Measurements from ENCODE around the gene ZNF593.

The ZNF593 gene

DNA sequence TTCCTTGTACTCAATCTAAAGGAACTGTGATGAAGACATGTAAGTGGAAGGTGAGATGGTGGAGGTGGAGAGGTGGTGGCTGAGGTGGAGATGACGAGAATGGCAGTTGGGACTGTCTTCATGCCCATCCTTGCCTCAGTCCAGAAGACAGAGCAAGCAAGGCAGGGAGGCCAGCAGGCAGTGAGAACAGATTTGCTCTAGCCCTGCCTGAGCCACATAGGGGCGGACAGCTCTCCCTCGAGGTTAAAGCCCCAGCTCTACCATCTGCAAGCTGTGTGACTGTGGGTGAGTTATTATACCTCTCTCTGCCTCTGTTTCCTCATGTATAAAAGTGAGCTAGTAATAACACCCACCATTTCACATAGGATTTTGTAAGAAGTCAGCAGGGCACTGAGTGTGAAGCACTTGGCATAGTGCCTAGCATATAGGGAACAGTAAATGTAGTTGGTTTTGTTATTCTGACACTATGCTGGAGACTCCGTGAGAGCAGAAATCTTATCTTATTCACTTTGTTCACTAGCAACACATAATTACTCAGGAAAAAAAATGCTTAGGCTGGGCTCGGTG lies 15.7 kb upstream of the ZNF593 start:
- H3K4me3 ChIP-seq (ENCODE audit: low read depth in 1 of 2, low read length in 2 of 2), result no peak overlapping the region
- no peak overlapping the region for H3K27ac ChIP-seq (ENCODE audit: low read depth, low read length)
- no peaks in the 10 kb centered on the region for H3K36me3 ChIP-seq (ENCODE audit: control insufficient read depth in 1 of 2, insufficient read depth in 2 of 2, low read length in 2 of 2)

DNA sequence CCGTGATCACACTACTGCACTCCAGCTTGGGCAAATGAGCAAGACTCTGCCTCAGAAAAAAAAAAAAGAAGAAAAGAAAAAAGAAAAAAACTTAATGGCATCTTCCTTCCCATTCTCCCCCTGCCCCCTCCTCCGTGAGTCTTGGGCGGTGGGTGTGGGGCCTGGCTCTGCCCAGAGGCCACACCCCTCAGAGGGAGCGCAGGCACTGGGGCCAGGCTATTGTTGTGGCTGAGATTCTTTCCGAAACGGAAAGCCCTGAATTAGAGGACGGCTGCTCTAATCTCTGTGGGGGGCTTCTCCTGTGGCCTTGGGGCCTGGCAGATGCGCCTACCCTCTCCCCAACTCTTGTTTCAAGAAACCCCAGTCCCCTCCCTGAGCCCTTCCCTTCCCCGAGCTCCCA lies 15.0 kb upstream of the ZNF593 start:
- no peak overlapping the region for H3K4me3 ChIP-seq (ENCODE audit: low read depth in 1 of 2, low read length in 2 of 2)

More for the DNA sequence above, 15.7 kb upstream of the ZNF593 start:
- H3K27me3 ChIP-seq (ENCODE audit: control insufficient read depth in 1 of 2, insufficient read depth in 2 of 2, low read length in 2 of 2), result peaks cover 24 to 25% of the 10 kb centered on the region in 2 donors
- no peak overlapping the region for H3K9ac ChIP-seq (ENCODE audit: low read depth in 1 of 2, low read length in 2 of 2)
- H3K4me1 ChIP-seq (ENCODE audit: control insufficient read depth in 1 of 2, insufficient read depth in 2 of 2, low read length in 2 of 2), result no peaks in the 10 kb centered on the region
- no peaks in the 10 kb centered on the region for H3K9me3 ChIP-seq (ENCODE audit: control insufficient read depth in 1 of 2, low read length in 2 of 2)

DNA sequence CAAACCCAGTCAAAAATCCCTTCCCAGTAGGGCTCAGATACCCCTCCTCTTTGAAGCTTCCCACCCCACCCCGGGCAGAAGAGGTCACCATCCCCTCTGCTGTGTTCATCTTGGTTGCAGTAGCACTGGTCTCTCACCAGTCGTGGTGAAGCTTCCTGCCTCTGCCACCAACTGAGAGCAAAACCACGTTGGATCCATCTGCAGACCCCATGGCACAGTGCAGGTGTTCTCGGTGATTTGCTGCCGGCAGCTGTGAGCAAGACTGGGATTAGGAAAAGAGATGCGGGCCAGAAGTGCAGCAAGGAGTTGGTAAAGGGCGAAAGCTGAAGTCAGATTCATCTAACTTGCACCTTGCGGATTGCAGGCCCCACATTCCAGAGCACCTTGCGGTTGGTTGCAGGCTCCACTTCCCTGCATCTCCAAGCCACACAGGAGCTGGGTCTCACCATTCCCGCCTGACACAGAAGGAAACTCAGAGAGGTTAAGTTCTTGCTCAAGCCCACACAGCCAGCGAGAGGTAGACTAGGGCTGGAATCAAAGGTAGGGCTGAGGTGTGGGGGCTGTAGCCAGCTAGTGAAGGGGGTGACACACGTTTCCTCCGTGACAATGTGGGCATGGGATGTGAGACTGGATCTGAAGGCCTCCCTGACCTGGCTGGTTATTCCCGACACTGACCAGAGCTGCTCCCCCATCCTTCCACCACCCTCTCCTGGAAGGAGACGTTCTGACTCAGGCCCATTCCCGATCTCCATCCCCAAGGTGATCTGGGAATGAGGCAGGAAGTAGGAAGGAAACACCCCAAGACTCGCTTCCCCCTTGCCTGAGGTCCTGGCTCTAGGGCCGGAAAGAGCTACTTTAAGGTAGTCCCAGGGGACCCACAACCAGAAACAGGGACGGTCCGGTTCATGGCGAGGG lies 14.1 kb upstream of the ZNF593 start:
- Histone ChIP-seq H3K27me3 (ENCODE audit: control insufficient read depth in 1 of 2, insufficient read depth in 2 of 2, low read length in 2 of 2) (peaks cover 24 to 30% of the 10 kb centered on the region in 2 donors), H3K9ac (ENCODE audit: low read depth in 1 of 2, low read length in 2 of 2) (no peak overlapping the region), H3K27ac (ENCODE audit: low read depth, low read length) (no peak overlapping the region), H3K4me1 (ENCODE audit: control insufficient read depth in 1 of 2, insufficient read depth in 2 of 2, low read length in 2 of 2) (no peaks in the 10 kb centered on the region), H3K9me3 (ENCODE audit: control insufficient read depth in 1 of 2, low read length in 2 of 2) (no peaks in the 10 kb centered on the region), H3K4me3 (ENCODE audit: low read depth in 1 of 2, low read length in 2 of 2) (no peak overlapping the region), H3K36me3 (ENCODE audit: control insufficient read depth in 1 of 2, insufficient read depth in 2 of 2, low read length in 2 of 2) (no peaks in the 10 kb centered on the region)

More for the DNA sequence above, 15.0 kb upstream of the ZNF593 start:
- H3K36me3 ChIP-seq (ENCODE audit: control insufficient read depth in 1 of 2, insufficient read depth in 2 of 2, low read length in 2 of 2), result no peaks in the 10 kb centered on the region
- no peaks in the 10 kb centered on the region for H3K4me1 ChIP-seq (ENCODE audit: control insufficient read depth in 1 of 2, insufficient read depth in 2 of 2, low read length in 2 of 2)
- H3K9me3 ChIP-seq (ENCODE audit: control insufficient read depth in 1 of 2, low read length in 2 of 2), result no peaks in the 10 kb centered on the region
- no peak overlapping the region for H3K27ac ChIP-seq (ENCODE audit: low read depth, low read length)
- H3K27me3 ChIP-seq (ENCODE audit: control insufficient read depth in 1 of 2, insufficient read depth in 2 of 2, low read length in 2 of 2), result peaks cover 24 to 30% of the 10 kb centered on the region in 2 donors
- no peak overlapping the region for H3K9ac ChIP-seq (ENCODE audit: low read depth in 1 of 2, low read length in 2 of 2)

DNA sequence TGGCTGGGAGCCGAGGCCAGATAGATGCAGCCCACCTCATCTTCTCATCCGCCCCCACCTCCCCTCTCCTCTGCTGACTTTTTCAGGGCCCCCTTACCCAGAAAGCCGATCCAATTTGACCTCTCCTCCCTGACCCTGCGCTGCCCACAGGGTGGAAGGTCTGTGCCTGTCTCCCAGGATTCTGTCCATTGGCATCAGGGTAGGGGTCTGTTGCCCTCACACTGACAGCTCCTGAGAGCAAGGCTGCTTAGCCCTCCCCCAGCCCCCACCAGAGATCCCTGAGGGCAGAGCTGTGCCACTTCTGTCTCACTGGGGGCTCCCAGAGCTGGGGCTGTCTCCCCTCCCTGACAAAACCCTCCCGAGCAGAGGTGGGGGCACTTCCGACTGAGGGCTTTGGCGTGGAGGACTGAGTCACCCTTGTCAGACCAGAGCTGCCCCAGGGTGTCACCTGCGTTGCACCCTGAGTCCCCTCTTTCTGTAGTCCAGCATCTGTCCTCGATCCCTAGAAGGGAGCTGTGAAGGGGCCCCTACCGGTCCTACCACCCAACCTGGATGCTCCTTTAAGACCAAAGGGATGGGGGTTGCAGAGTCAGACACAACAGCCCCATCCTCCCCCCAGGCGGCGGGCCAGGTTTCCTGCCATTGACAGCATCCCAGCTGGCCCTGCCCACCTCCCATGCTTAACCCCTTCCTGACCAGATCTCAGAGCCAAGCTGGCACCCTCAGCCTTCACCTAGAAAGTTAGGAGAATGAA lies 13.2 kb upstream of the ZNF593 start:
- Histone ChIP-seq H3K36me3 (ENCODE audit: control insufficient read depth in 1 of 2, insufficient read depth in 2 of 2, low read length in 2 of 2) (no peaks in the 10 kb centered on the region), H3K27ac (ENCODE audit: low read depth, low read length) (no peak overlapping the region), H3K4me3 (ENCODE audit: low read depth in 1 of 2, low read length in 2 of 2) (no peak overlapping the region), H3K9me3 (ENCODE audit: control insufficient read depth in 1 of 2, low read length in 2 of 2) (no peaks in the 10 kb centered on the region), H3K9ac (ENCODE audit: low read depth in 1 of 2, low read length in 2 of 2) (no peak overlapping the region), H3K4me1 (ENCODE audit: control insufficient read depth in 1 of 2, insufficient read depth in 2 of 2, low read length in 2 of 2) (peaks cover 5 to 7% of the 10 kb centered on the region in 2 donors), H3K27me3 (ENCODE audit: control insufficient read depth in 1 of 2, insufficient read depth in 2 of 2, low read length in 2 of 2) (peaks cover 27 to 38% of the 10 kb centered on the region in 2 donors)

DNA sequence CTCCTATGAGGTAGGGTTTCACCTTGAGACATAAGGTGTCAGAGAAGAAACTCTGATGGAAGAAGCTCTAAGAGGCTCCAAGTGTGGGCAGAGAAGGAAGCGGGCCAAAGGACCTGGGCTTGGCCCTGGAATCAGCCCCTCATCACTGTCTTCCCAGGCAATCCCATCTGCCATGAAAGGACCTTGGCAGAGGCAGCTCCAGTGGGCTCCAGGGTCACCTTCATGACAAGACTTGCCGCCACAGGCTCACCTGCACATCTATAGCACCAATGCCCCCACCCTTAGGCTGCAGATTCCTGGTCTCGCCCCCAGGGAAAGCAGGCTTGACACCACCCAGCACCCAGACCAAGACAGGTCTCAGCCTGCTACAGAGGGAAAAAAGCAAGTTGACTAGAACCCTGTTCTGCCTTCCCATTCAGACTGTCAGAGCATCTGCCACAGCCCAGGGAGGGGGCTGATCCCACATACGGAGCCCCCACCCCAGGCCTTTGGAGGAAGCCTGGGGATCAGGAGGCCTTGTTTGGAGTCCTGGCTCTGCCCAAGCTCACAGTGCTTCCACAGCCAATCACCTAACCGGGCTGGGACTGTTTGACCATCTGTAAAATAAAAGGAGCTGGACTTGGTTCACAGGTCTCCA lies 11.3 kb upstream of the ZNF593 start:
- Histone ChIP-seq H3K9me3 (ENCODE audit: control insufficient read depth in 1 of 2, low read length in 2 of 2) (no peaks in the 10 kb centered on the region), H3K9ac (ENCODE audit: low read depth in 1 of 2, low read length in 2 of 2) (no peak overlapping the region), H3K4me3 (ENCODE audit: low read depth in 1 of 2, low read length in 2 of 2) (no peak overlapping the region), H3K36me3 (ENCODE audit: control insufficient read depth in 1 of 2, insufficient read depth in 2 of 2, low read length in 2 of 2) (no peaks in the 10 kb centered on the region), H3K4me1 (ENCODE audit: control insufficient read depth in 1 of 2, insufficient read depth in 2 of 2, low read length in 2 of 2) (peaks cover 6 to 8% of the 10 kb centered on the region in 2 donors), H3K27me3 (ENCODE audit: control insufficient read depth in 1 of 2, insufficient read depth in 2 of 2, low read length in 2 of 2) (peaks cover 35 to 46% of the 10 kb centered on the region in 2 donors), H3K27ac (ENCODE audit: low read depth, low read length) (no peak overlapping the region)

DNA sequence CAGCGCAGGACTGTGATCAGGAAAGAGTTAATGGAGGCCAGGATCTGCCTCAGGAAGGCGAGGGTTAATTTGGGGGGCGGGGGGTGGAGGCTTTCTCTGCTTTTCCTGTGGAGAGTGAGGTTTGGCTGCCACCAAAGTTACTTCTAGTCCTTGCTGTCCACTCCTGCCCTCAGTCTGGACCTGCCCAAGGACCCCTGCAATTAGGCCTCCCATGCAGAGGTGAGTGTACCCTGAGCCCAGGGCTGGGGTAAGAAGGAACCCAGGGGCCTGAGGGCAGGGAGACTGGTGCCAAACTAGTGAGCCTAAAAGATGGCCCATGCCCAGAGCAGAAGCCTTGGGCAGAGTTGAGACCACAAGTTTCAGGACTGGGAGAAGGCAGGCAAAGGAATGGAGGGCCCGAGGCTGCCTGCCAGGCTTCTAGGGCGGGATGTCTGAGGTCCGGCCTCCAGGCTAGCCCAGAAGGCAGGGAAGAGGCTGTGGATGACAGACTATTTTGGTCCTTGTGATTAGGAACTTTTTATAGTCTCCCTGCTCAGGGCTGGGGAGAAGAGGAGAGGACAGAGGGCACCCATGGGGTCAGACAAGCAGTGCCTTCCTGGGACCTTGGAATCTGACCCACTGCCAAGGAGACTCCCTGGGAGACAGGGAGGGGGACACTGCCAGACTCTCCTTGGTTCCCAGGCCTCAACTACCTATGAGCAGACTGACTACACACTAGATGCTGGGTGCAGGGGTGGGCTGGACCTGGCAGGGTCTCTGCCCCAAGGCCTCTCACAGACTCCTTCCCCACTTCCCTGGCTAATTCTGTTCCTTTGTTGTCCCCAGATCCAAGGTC lies 10.6 kb upstream of the ZNF593 start, which contains the start of gene FAM110D:
Gene FAM110D, plus strand, starts transcription at position 172 of the 835 bp plus-strand sequence. CDS start 2,213 bp downstream, outside the sequence.
- Histone ChIP-seq H3K4me1 (ENCODE audit: control insufficient read depth in 1 of 2, insufficient read depth in 2 of 2, low read length in 2 of 2) (peaks cover 8 to 10% of the 10 kb centered on the region in 2 donors), H3K9me3 (ENCODE audit: control insufficient read depth in 1 of 2, low read length in 2 of 2) (no peaks in the 10 kb centered on the region), H3K27ac (ENCODE audit: low read depth, low read length) (no peak within 1 kb of the TSS), H3K9ac (ENCODE audit: low read depth in 1 of 2, low read length in 2 of 2) (no peak within 1 kb of the TSS), H3K27me3 (ENCODE audit: control insufficient read depth in 1 of 2, insufficient read depth in 2 of 2, low read length in 2 of 2) (peaks cover 35 to 46% of the 10 kb centered on the region in 2 donors), H3K4me3 (ENCODE audit: low read depth in 1 of 2, low read length in 2 of 2) (peak within 1 kb of the TSS in 1 of 2 donors; percentile 32), H3K36me3 (ENCODE audit: control insufficient read depth in 1 of 2, insufficient read depth in 2 of 2, low read length in 2 of 2) (no peaks in the 10 kb centered on the region)

DNA sequence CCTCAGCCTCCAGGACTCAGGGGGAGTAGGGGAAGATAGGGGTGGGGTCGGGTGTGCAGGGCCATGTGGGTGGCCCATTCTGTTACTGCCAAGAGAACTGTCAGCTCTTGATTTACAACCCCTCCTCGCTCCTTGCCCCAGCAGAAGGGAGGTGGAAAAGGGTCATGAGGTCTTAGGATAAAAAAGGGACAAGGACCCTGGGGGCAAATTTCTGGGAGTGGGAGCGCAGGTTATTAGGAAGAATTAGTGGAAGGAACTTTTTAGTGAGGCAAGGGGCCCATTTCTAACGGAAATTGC lies 10.0 kb upstream of the ZNF593 start:
- H3K9ac ChIP-seq (ENCODE audit: low read depth in 1 of 2, low read length in 2 of 2), result no peak overlapping the region
- H3K27me3 ChIP-seq (ENCODE audit: control insufficient read depth in 1 of 2, insufficient read depth in 2 of 2, low read length in 2 of 2), result peaks cover 35 to 46% of the 10 kb centered on the region in 2 donors
- H3K4me3 ChIP-seq (ENCODE audit: low read depth in 1 of 2, low read length in 2 of 2), result no peak overlapping the region
- H3K9me3 ChIP-seq (ENCODE audit: control insufficient read depth in 1 of 2, low read length in 2 of 2), result no peaks in the 10 kb centered on the region
- H3K27ac ChIP-seq (ENCODE audit: low read depth, low read length), result no peak overlapping the region
- peaks cover 11 to 14% of the 10 kb centered on the region in 2 donors for H3K4me1 ChIP-seq (ENCODE audit: control insufficient read depth in 1 of 2, insufficient read depth in 2 of 2, low read length in 2 of 2)
- H3K36me3 ChIP-seq (ENCODE audit: control insufficient read depth in 1 of 2, insufficient read depth in 2 of 2, low read length in 2 of 2), result no peaks in the 10 kb centered on the region

DNA sequence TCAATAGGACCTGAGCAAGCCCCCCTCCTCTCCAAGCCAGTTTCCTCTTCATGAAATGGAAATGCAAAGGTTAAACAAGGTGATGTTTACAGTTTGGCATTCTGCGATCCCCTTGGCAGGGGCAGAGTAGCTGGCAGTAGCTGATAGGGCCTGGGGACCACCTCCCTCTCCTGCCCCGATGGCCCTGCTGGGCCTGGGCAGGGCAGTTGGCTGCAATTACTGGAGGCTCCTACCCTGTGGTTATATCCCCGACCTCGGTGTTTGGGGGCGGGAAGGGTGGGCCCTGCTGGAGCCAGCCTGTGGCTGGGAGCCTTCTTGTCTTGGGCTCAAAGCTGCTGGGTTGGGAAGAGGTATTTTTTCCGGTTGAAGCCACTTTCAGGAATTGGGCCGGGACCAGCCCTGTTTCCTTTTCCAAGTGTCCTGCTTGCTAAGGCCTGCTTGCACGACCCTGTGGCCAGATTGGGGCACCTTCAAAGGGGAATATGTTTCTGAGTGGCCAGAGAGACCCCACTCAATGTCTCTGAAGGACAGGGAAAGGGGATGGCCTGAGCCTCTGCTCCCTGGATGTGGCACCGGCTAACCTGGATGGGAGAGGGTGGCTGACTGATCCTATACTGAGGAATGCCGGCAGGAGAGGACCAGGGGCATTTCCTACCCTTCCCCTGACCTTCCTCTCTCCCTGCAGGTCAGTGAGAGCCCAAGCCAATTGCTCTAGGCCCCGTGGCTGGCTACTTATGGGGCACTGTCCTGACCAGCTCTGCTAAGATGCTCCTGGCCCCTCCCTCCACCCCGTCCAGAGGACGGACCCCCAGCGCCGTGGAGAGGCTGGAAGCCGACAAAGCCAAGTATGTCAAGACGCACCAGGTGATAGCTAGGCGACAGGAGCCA lies 8.9 kb upstream of the ZNF593 start:
- Histone ChIP-seq H3K4me1 (ENCODE audit: control insufficient read depth in 1 of 2, insufficient read depth in 2 of 2, low read length in 2 of 2) (peaks cover 12 to 14% of the 10 kb centered on the region in 2 donors), H3K4me3 (ENCODE audit: low read depth in 1 of 2, low read length in 2 of 2) (peak overlapping the region; percentile 54 to 61), H3K27me3 (ENCODE audit: control insufficient read depth in 1 of 2, insufficient read depth in 2 of 2, low read length in 2 of 2) (peaks cover 24 to 42% of the 10 kb centered on the region in 2 donors), H3K9ac (ENCODE audit: low read depth in 1 of 2, low read length in 2 of 2) (no peak overlapping the region), H3K9me3 (ENCODE audit: control insufficient read depth in 1 of 2, low read length in 2 of 2) (no peaks in the 10 kb centered on the region), H3K27ac (ENCODE audit: low read depth, low read length) (no peak overlapping the region), H3K36me3 (ENCODE audit: control insufficient read depth in 1 of 2, insufficient read depth in 2 of 2, low read length in 2 of 2) (no peaks in the 10 kb centered on the region)
